AG04449 (cell line): ENCODE measurements around the gene SLIT3.

ENCODE experiments used
- CTCF ChIA-PET: fragments of 350-600 bp; formaldehyde crosslinking; extraction: SDS; loops from one replicate; lab custom pipeline; 2021; ENCODE audit warnings: antibody characterized with exemption; lab: Yijun Ruan, JAX
- POLR2A ChIA-PET: fragments of 400-600, 350-600 bp; formaldehyde crosslinking; extraction: SDS; loops from one replicate; lab custom pipeline; 2020; ENCODE audit warnings: antibody characterized with exemption, inconsistent platforms; lab: Yijun Ruan, JAX
- DNase-seq: peaks from one replicate; pipeline ENCODE4 v3.0.0-alpha.2; 2010; ENCODE audit warnings: low read depth, low spot score
- H3K4me3 ChIP-seq: 2 replicates; pipeline ENCODE4 v1.5.1; 2011; ENCODE audit warnings: low read depth, mild to moderate bottlenecking, control low read depth, low read length
- TF ChIP-seq, protein P1 (sequence below): IDR thresholded peaks from one replicate; pipeline ENCODE4 v1.5.1; 2011; ENCODE audit warnings: mild to moderate bottlenecking, moderate library complexity, low read length, control low read depth, inconsistent platforms; ENCODE audit not compliant: insufficient read depth; ENCODE audit errors: missing control alignments

SLIT3 gene

DNA sequence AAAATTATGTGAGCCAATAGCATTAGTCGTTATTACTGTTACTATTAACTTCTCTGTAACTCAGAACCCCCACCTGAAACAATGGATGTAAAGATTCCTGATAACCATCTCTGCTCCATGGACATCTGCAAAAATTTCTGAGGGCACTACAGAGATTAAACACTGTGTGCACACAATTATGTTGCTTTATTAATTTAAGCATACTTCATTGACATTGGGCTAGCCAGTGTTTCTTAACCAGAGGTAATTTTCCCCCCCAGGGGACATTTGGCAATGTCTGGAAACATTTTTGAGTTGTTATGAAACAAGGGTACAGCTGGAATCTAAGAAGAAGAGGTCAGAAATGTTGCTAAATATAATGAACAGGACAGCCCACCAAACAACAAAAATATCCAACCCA is 19.3 kb downstream of the SLIT3 start:
- ChIA-PET POLR2A (no interaction called here), CTCF (no interaction called here)
- TF ChIP-seq, protein P1, sequence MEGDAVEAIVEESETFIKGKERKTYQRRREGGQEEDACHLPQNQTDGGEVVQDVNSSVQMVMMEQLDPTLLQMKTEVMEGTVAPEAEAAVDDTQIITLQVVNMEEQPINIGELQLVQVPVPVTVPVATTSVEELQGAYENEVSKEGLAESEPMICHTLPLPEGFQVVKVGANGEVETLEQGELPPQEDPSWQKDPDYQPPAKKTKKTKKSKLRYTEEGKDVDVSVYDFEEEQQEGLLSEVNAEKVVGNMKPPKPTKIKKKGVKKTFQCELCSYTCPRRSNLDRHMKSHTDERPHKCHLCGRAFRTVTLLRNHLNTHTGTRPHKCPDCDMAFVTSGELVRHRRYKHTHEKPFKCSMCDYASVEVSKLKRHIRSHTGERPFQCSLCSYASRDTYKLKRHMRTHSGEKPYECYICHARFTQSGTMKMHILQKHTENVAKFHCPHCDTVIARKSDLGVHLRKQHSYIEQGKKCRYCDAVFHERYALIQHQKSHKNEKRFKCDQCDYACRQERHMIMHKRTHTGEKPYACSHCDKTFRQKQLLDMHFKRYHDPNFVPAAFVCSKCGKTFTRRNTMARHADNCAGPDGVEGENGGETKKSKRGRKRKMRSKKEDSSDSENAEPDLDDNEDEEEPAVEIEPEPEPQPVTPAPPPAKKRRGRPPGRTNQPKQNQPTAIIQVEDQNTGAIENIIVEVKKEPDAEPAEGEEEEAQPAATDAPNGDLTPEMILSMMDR, result no peak
- no peak for DNase-seq
- no peak overlapping the region for H3K4me3 ChIP-seq

DNA sequence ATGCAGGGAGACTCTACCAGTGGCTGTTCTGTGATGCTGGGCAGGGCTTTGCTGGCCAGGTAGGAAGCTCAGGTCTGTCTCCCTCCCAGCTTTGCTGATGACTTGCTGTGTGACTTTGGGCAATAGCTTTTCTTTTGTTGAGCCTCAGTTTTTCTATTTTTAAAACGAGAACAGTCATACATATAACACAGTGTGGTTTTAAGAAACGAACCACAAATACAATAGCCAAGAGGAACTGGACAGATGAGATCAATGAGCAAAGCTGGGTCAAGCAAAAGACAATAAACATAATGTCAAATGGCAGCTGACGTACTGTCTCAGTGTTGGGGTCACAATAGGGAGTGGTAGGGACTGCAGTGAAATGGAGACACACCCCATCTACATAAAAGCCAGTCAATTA is 20.2 kb downstream of the SLIT3 start:
- ChIA-PET CTCF (interaction anchor here (0.9 to 1.4 kb wide), 2 partner anchors 9 to 15 kb away, joined by 3 to 5 read pairs; no protein-coding TSS in a partner anchor), POLR2A (no interaction called here)
- no peak overlapping the region for H3K4me3 ChIP-seq
- no peak for DNase-seq
- TF ChIP-seq, protein P1, result no peak

GRCh38 chr5:169280286-169280685 is 20.7 kb downstream of the SLIT3 start:
- ChIA-PET POLR2A (no interaction called here), CTCF (interaction anchor here (0.9 to 1.4 kb wide), 2 partner anchors 9 to 15 kb away, joined by 3 to 5 read pairs; no protein-coding TSS in a partner anchor)
- TF ChIP-seq, protein P1, result no peak
- no peak for DNase-seq
- H3K4me3 ChIP-seq, result no peak overlapping the region

DNA sequence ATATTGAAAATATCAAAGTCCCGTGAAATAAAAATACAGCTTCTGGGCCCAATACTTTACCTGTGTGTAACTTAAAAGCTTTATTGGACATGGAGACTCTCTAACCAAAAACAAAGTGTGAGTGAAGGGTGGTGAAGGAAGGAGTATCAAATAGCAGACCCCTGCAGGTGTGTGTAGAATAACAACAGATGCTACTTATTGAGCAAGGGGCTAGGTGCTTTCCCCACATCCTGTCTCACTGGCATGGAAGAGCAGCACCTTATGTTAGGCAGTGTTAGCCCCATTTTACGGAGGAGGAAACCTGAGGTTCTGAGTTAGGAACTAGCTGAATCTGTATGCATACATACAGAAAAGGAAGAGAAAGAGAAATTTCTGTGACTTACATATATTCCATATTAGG is 21.8 kb downstream of the SLIT3 start:
- CTCF ChIA-PET, result interaction anchor here (1.0 to 1.5 kb wide), 4 partner anchors 8 to 23 kb away, joined by 3 to 6 read pairs (median 4); partner anchors contain the start of gene SLIT3
- H3K4me3 ChIP-seq, result no peak overlapping the region
- TF ChIP-seq, protein P1, result no peak
- no peak for DNase-seq
- POLR2A ChIA-PET, result no interaction called here

DNA sequence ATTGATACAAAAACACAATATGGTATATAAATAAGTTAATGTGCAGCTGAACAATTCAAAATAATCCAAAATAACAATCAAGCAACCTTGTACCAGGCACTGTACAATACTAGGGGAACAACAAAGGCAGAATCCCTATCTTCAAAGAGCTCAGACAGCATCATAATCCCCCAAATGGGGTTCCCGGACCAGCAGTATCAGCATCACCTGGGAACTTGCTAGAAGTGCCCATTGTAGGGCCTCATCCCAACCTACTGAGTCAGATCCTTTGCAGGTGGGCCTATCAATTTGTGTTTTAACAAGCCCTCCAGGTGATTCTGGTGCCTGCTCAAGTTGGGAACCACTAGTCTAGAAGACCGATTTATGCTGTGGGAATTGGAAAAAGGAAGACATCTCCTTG is 27.1 kb downstream of the SLIT3 start:
- no peak for DNase-seq
- ChIA-PET CTCF (interaction anchor here (1.3 to 1.8 kb wide), 2 partner anchors 28 to 287 kb away, joined by 4 to 5 read pairs; partner anchors contain the start of gene SLIT3), POLR2A (no interaction called here)
- TF ChIP-seq, protein P1, result no peak
- H3K4me3 ChIP-seq, result no peak overlapping the region

GRCh38 chr5:169273451-169273850 is 27.5 kb downstream of the SLIT3 start:
- CTCF ChIA-PET, result interaction anchor here (1.3 to 1.8 kb wide), 2 partner anchors 28 to 286 kb away, joined by 4 to 5 read pairs; partner anchors contain the start of gene SLIT3
- POLR2A ChIA-PET, result no interaction called here
- TF ChIP-seq, protein P1, result no peak
- no peak for DNase-seq
- H3K4me3 ChIP-seq, result no peak overlapping the region
